Endothelial cell (in vitro differentiated cells): ENCODE data around the gene GAS7. TPM values are rescaled to one million over a fixed set of nuclear protein-coding genes. Genes with fewer than 3 reads are reported as not detected.

ENCODE experiments used
- DNase-seq: peaks from one replicate; pipeline ENCODE4 v3.0.0; 2021; ENCODE audit warnings: low spot score
- H3K27ac Mint-ChIP-seq: one replicate; pipeline ENCODE4 v1.8.0; 2021; ENCODE audit warnings: mixed read lengths, inconsistent platforms; ENCODE audit not compliant: unreplicated experiment
- H3K27me3 Mint-ChIP-seq: one replicate; pipeline ENCODE4 v1.8.0; 2021; ENCODE audit warnings: mild to moderate bottlenecking, moderate library complexity, mixed read lengths, inconsistent platforms; ENCODE audit not compliant: unreplicated experiment
- H3K36me3 Mint-ChIP-seq: one replicate; pipeline ENCODE4 v1.8.0; 2021; ENCODE audit warnings: mild to moderate bottlenecking, low read depth, mixed read lengths, inconsistent platforms; ENCODE audit not compliant: unreplicated experiment
- H3K4me1 Mint-ChIP-seq: one replicate; pipeline ENCODE4 v1.8.0; 2021; ENCODE audit warnings: mild to moderate bottlenecking, mixed read lengths, inconsistent platforms; ENCODE audit not compliant: unreplicated experiment
- H3K4me3 Mint-ChIP-seq: one replicate; pipeline ENCODE4 v1.8.0; 2021; ENCODE audit warnings: mild to moderate bottlenecking, mixed read lengths, inconsistent platforms; ENCODE audit not compliant: unreplicated experiment
- H3K9me3 Mint-ChIP-seq: one replicate; pipeline ENCODE4 v1.8.0; 2021; ENCODE audit warnings: mixed read lengths, inconsistent platforms; ENCODE audit not compliant: unreplicated experiment
- total RNA-seq: library from RNA; stranded (reverse); fragmentation: NEBNext Ultra II Directional; extraction: Animal tissue kit (Norgen Biotek cat#: 25700); gene quantifications from one replicate; pipeline ENCODE4 v1.2.1, GENCODE V29; 2021; ENCODE audit not compliant: unreplicated experiment
- TF ChIP-seq, protein P1 (sequence below): fragments of 200-600 bp; sonication (generic); IDR thresholded peaks from one replicate; pipeline ENCODE4 v1.5.0; 2021; ENCODE audit warnings: antibody characterized with exemption; ENCODE audit not compliant: unreplicated experiment

The GAS7 gene
- total RNA-seq, 1 donor from 2014 or later: 7.0 TPM

DNA sequence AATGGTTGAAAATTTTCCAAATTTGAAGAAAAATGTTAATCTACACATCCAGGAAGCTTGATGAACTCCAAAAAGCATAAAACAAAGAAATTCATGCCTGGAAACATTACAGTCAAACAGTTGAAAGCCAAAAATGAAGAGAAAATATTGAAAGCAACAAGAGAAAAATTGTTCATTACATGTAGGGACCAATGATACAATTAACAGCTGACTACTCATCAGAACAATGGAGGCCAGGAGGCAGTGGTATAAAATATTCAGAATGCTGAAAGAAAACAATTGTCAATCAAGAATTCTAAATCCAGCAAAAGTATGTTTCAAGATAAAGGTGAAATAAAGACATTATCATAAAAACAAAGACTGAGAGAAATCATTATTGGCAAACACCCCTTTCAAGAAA, 315.0 kb downstream of the GAS7 start:
- Mint-ChIP-seq H3K36me3 (no peaks in the 10 kb centered on the region), H3K27me3 (peaks cover 3% of the 10 kb centered on the region), H3K27ac (no peak overlapping the region), H3K4me3 (no peak overlapping the region), H3K4me1 (no peaks in the 10 kb centered on the region), H3K9me3 (peaks cover 6% of the 10 kb centered on the region)
- TF ChIP-seq, protein P1, sequence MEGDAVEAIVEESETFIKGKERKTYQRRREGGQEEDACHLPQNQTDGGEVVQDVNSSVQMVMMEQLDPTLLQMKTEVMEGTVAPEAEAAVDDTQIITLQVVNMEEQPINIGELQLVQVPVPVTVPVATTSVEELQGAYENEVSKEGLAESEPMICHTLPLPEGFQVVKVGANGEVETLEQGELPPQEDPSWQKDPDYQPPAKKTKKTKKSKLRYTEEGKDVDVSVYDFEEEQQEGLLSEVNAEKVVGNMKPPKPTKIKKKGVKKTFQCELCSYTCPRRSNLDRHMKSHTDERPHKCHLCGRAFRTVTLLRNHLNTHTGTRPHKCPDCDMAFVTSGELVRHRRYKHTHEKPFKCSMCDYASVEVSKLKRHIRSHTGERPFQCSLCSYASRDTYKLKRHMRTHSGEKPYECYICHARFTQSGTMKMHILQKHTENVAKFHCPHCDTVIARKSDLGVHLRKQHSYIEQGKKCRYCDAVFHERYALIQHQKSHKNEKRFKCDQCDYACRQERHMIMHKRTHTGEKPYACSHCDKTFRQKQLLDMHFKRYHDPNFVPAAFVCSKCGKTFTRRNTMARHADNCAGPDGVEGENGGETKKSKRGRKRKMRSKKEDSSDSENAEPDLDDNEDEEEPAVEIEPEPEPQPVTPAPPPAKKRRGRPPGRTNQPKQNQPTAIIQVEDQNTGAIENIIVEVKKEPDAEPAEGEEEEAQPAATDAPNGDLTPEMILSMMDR: no peak
- DNase-seq: no peak

DNA sequence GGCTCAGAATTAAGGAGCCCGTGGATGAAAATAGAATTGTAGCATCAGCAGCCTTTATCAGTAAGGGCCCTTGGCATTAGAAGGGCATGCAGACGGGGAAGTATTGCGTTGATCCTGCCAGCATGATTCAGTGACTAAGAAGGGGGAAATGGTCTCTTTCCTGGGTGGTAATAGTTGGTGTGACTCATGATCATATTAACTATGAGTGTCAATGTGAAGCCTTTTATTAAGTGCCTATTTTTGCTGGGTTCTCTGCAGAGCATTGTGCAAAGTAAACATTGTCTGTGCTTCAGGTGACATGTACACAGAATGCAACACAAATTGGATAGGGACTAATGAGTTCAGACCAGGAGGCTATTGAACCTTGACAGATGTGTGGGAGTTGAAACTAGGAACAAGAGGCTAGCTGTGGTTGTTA, 317.8 kb downstream of the GAS7 start:
- Mint-ChIP-seq H3K27me3 (no peaks in the 10 kb centered on the region), H3K4me1 (no peaks in the 10 kb centered on the region), H3K36me3 (no peaks in the 10 kb centered on the region), H3K9me3 (peaks cover 6% of the 10 kb centered on the region), H3K4me3 (no peak overlapping the region), H3K27ac (no peak overlapping the region)
- TF ChIP-seq, protein P1: no peak
- DNase-seq: no peak

DNA sequence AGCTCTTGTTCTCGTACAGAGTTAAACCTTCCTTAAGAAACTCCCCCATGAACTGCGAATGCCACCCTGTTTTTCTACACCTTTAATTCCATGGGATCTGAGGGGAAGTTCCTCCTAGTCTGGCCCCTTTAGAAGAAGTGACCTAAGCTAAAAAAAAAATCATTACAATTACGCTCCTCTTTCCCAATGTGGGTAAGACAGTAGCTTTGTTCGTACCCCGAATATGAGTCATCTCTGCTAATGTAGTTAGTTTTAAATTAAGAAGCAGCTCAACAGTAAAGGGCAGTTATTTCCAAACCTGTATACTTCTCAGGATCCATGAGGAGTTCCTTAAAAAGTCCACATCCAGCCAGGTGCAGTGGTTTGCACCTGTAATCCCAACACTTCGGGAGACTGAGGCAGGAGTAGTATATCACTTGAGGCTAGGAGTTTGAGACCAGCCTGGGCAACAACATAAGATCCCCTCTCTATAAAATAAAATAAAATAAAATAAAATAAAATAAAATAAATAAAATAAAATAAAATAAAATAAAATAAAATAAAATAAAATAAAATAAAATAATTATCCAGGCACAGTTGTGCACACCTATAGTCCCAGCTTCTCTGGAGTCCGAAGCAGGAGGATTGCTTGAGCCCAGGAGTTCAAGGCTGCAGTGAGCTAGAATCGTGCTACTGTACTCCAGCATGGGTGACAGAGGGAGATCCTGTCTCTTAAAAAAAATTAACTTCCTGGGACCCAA, 319.4 kb downstream of the GAS7 start:
- TF ChIP-seq, protein P1: no peak
- no peak for DNase-seq

DNA sequence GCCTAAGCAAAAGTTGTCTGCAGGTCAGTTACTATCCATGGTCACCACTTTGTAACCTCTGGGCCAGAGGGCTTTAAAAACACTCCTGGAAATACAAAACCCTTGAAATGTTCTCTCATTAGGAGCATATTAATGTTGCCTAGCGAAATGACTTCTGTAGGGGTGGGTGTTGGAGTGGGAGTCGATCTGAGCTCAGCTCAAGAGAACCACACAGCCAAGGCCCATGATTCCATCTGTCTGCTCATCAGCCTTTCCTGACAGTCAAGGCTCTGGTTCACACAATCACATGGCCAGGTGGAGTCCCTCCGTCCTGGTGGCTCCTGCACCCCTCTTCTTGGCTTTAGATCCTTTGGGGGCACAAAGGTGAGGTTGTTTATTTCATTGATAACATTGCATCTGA, 320.1 kb downstream of the GAS7 start:
- Mint-ChIP-seq H3K4me1 (no peaks in the 10 kb centered on the region), H3K27ac (no peak overlapping the region), H3K27me3 (no peaks in the 10 kb centered on the region), H3K36me3 (no peaks in the 10 kb centered on the region), H3K9me3 (peaks cover 6% of the 10 kb centered on the region), H3K4me3 (no peak overlapping the region)
- DNase-seq: no peak
- TF ChIP-seq, protein P1: no peak

More for the DNA sequence above, 319.4 kb downstream of the GAS7 start:
- peaks cover 6% of the 10 kb centered on the region for H3K9me3 Mint-ChIP-seq
- no peaks in the 10 kb centered on the region for H3K36me3 Mint-ChIP-seq
- no peak overlapping the region for H3K4me3 Mint-ChIP-seq
- H3K27ac Mint-ChIP-seq: no peak overlapping the region
- H3K27me3 Mint-ChIP-seq: no peaks in the 10 kb centered on the region
- no peaks in the 10 kb centered on the region for H3K4me1 Mint-ChIP-seq

DNA sequence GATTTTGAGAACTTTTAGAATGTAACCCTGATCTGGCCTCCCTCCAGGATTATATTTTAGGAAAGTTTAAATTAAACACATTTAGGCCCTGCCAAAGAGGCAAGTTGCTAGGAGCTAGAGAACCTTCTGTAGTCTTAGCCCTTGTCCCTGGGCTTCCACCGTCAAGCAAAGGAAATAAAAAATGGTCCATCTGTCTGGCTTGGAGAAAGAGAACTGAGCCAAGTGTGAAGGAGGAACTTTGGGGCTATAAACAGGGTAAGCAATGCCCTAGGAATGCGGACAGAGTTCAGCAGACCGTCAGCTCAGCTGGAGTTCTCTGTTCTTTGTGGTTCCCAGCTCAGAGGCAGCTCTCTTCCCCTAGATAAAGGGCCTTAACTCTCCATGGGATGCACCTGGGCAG, 323.0 kb downstream of the GAS7 start:
- no peaks in the 10 kb centered on the region for H3K9me3 Mint-ChIP-seq
- no peaks in the 10 kb centered on the region for H3K27me3 Mint-ChIP-seq
- no peaks in the 10 kb centered on the region for H3K36me3 Mint-ChIP-seq
- H3K4me3 Mint-ChIP-seq: no peak overlapping the region
- TF ChIP-seq, protein P1: no peak
- H3K27ac Mint-ChIP-seq: no peak overlapping the region
- H3K4me1 Mint-ChIP-seq: no peaks in the 10 kb centered on the region
- no peak for DNase-seq
